ENCODE results near the gene PAK3. TPM values are rescaled to one million over a fixed set of nuclear protein-coding genes. Genes with fewer than 3 reads are reported as not detected.

The PAK3 gene
- total and polyA plus RNA-seq, 2 of the 4 experiments (the other 2 are of a cell fraction): 0.22 to 0.36 TPM

DNA sequence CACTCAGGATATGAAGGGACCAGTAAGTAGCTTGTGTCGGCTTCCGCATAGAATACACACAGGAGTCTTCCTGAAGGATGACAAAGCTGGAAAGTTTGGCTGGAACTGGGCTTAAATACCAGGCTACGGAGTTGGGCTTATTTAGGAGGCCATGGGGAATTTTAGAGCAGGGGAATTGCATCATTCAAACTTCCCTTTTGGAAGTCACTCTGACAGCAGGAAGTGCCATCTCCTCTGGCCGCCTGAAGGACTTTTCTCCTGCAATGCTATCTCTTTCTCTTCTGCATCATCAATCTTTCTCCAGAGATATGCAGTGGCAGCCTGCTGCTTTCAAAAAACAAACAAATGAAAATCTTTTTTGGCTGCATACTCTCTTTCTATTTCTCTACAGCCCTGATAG is 48.4 kb upstream of the PAK3 start:
- ATAC-seq (ENCODE audit: low read depth): no peak
- Histone ChIP-seq H3K9me3 (ENCODE audit: control insufficient read depth, insufficient read depth, low read length) (no peaks in the 10 kb centered on the region), H3K79me1 (ENCODE audit: low read depth in 1 of 2, low read length in 2 of 2) (no peaks in the 10 kb centered on the region), H2AFZ (replicated peaks; ENCODE audit: low read length, poor library complexity) (no peak overlapping the region), H3K4me2 (ENCODE audit: low read depth, low read length) (no peak overlapping the region), H4K8ac (ENCODE audit: low read depth in 2 of 2, low read length in 2 of 2) (no peak overlapping the region), H3K4me1 (ENCODE audit: control insufficient read depth, insufficient read depth, low read length) (no peaks in the 10 kb centered on the region), H3K23ac (ENCODE audit: low read depth, low read length) (no peak overlapping the region), H3K56ac (ENCODE audit: extremely low read depth, insufficient read depth, low read length) (no peak overlapping the region), H3K27ac (ENCODE audit: insufficient read depth, low read length) (no peak overlapping the region), H4K91ac (ENCODE audit: insufficient read depth, low read depth, low read length) (no peak overlapping the region), H3K27me3 (ENCODE audit: control insufficient read depth, insufficient read depth, low read length) (peaks cover 7% of the 10 kb centered on the region; the same call in 1 of the 2 replicates), H3K4ac (ENCODE audit: low read depth, low read length) (no peak overlapping the region), H3K9me1 (ENCODE audit: insufficient read depth, low read length) (no peaks in the 10 kb centered on the region), H4K20me1 (ENCODE audit: insufficient read depth, low read length) (no peaks in the 10 kb centered on the region), H2BK15ac (ENCODE audit: low read depth, low read length) (no peak overlapping the region), H3K4me3 (ENCODE audit: insufficient read depth, low read depth, low read length) (no peak overlapping the region), H3K36me3 (ENCODE audit: control insufficient read depth, insufficient read depth, low read length) (no peaks in the 10 kb centered on the region), H4K5ac (ENCODE audit: low read depth, low read length) (no peak overlapping the region), H2AK5ac (ENCODE audit: low read depth, low read length) (no peak overlapping the region), H2BK5ac (ENCODE audit: low read depth, low read length, poor library complexity, severe bottlenecking) (no peak overlapping the region), H2AK9ac (replicated peaks; ENCODE audit: low read depth, low read length, poor library complexity) (no peak overlapping the region), H3K18ac (ENCODE audit: low read depth, low read length) (no peak overlapping the region), H2BK120ac (ENCODE audit: low read depth, low read length) (no peak overlapping the region), H2BK20ac (ENCODE audit: low read depth, low read length) (no peak overlapping the region), H3K9ac (ENCODE audit: low read depth, low read length) (no peak overlapping the region), H3K14ac (replicated peaks; ENCODE audit: low read depth, low read length) (no peak overlapping the region)
- TF ChIP-seq, protein P1, sequence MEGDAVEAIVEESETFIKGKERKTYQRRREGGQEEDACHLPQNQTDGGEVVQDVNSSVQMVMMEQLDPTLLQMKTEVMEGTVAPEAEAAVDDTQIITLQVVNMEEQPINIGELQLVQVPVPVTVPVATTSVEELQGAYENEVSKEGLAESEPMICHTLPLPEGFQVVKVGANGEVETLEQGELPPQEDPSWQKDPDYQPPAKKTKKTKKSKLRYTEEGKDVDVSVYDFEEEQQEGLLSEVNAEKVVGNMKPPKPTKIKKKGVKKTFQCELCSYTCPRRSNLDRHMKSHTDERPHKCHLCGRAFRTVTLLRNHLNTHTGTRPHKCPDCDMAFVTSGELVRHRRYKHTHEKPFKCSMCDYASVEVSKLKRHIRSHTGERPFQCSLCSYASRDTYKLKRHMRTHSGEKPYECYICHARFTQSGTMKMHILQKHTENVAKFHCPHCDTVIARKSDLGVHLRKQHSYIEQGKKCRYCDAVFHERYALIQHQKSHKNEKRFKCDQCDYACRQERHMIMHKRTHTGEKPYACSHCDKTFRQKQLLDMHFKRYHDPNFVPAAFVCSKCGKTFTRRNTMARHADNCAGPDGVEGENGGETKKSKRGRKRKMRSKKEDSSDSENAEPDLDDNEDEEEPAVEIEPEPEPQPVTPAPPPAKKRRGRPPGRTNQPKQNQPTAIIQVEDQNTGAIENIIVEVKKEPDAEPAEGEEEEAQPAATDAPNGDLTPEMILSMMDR (conservative IDR thresholded peaks at IDR 0.05; ENCODE audit: low read depth, low read length): no peak
- no peak for TF ChIP-seq SMC3 (IDR thresholded peaks at IDR 0.05; ENCODE audit: low read depth, low read length)
- no peak for TF ChIP-seq FOS (IDR thresholded peaks at IDR 0.05; ENCODE audit: low read depth, low read length)
- no peak for TF ChIP-seq RCOR1 (IDR thresholded peaks at IDR 0.05; ENCODE audit: insufficient replicate concordance, low read length)
- TF ChIP-seq BHLHE40 (IDR thresholded peaks at IDR 0.05; ENCODE audit: low read depth, low read length): no peak
- no peak for TF ChIP-seq RFX5 (IDR thresholded peaks at IDR 0.05; ENCODE audit: low read depth, low read length)
- TF ChIP-seq RAD21 (IDR thresholded peaks at IDR 0.05; ENCODE audit: low read length): no peak
- TF ChIP-seq POLR2A (IDR thresholded peaks at IDR 0.05; ENCODE audit: low read depth, low read length): no peak
- TF ChIP-seq CHD1 (IDR thresholded peaks at IDR 0.05; ENCODE audit: low read depth, low read length): no peak
- in situ Hi-C loops (cut with MboI; ENCODE audit: low sequenced_read_pairs) (no loop called here), dilution Hi-C loops (cut with HindIII; ENCODE audit: low sequenced_read_pairs, unreplicated experiment) (no loop called here), intact Hi-C loops (cut with micrococcal nuclease) (no loop called here)
- ChIA-PET CTCF (no interaction called here), POLR2A (ENCODE audit: unreplicated experiment) (no interaction called here)
- no TSS peak for BruUV-seq (replicated peaks)
- DNase-seq: no peak
- WGBS, 2 experiments (ENCODE audit: extremely low coverage in 2 of 2, insufficient read length in 1 of 2): no CpG with 5 or more reads among the region's 4 CpGs
